Muscle layer of colon (tissue), 2 donors: Measurements from ENCODE around the gene SLC25A29.
A peak's percentile ranks its signal among the peaks of the same experiment; 100 is the strongest.
"Not testable (repeated sequence)": the region's sequence is repeated elsewhere in the genome, so short reads cannot be mapped to it uniquely, and the experiment has no call there.

Experiments
- H3K27ac ChIP-seq: one replicate; pipeline ENCODE4 v1.7.0; 2013; ENCODE audit warnings: low read depth, mild to moderate bottlenecking, low read length, moderate library complexity
- H3K27me3 ChIP-seq, 2 donors: one replicate each; pipeline ENCODE4 v1.7.0; 2013; ENCODE audit warnings: low read length in 2 of 2, mild to moderate bottlenecking in 2 of 2; ENCODE audit not compliant: insufficient read depth in 2 of 2, control insufficient read depth in 1 of 2
- H3K36me3 ChIP-seq: one replicate; pipeline ENCODE4 v1.7.0; 2013; ENCODE audit warnings: mild to moderate bottlenecking, low read length; ENCODE audit not compliant: insufficient read depth
- H3K4me1 ChIP-seq: one replicate; pipeline ENCODE4 v1.7.0; 2013; ENCODE audit warnings: mild to moderate bottlenecking, low read length; ENCODE audit not compliant: insufficient read depth
- H3K4me3 ChIP-seq, 2 donors: one replicate each; pipeline ENCODE4 v1.7.0; 2013; ENCODE audit warnings: low read length in 2 of 2, low read depth in 1 of 2, mild to moderate bottlenecking in 1 of 2, moderate library complexity in 1 of 2
- H3K9ac ChIP-seq: one replicate; pipeline ENCODE4 v1.7.0; 2013; ENCODE audit warnings: low read length
- H3K9me3 ChIP-seq: one replicate; pipeline ENCODE4 v1.7.0; 2013; ENCODE audit warnings: mild to moderate bottlenecking, low read length
- donor health status: abdominal sarcoma.
- donor health status: Adenocarcinoma of cecum.

The SLC25A29 gene

DNA sequence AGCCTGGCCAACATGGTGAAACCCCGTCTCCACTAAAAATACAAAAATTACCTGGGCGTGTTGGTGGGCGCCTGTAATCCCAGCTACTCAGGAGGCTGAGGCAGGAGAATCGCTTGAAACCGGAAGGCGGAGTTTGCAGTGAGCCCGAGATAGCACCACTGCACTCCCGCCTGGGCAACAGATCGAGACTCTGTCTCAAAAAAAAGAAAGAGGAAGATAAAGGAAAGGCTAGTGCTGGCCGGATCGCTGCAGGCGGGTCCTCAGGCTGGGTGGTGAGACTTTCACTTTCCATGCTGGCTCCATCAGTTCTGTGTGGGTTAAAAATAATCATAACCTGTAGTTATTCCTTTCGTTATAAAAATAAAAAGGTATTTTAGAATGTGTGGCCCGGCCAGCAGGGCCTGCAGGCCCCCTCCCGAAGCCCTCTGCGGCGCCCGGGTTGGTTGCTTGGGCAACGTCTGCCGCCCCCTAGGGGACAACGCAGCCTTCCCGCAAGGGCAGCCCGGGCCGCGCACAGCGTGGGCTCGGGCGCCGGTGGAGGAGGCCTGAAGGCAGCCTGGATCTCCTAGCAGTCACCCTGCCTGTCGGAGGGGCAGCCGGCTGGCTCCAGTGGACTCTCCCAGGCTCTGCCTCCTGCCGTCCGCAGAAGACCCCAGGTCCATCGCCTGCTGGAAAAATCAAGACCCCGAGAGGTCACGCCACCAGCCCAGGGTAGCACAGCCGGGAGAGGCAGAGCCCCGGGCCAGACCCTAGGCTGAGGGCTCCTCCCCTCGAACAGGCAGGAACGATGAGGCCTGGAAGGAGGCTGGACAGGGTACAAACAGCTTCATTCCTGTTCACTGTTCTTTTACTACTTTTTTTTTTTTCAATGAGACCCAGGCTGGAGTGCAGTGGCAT is 11.9 kb upstream of the SLC25A29 start:
- Histone ChIP-seq H3K27me3 (no peaks in the 10 kb centered on the region), H3K4me3 (peak overlapping the region; percentile 25 to 52), H3K27ac (no peak overlapping the region), H3K9me3 (no peaks in the 10 kb centered on the region), H3K4me1 (peaks cover 9% of the 10 kb centered on the region), H3K36me3 (no peaks in the 10 kb centered on the region), H3K9ac (peak overlapping the region; percentile 44)

DNA sequence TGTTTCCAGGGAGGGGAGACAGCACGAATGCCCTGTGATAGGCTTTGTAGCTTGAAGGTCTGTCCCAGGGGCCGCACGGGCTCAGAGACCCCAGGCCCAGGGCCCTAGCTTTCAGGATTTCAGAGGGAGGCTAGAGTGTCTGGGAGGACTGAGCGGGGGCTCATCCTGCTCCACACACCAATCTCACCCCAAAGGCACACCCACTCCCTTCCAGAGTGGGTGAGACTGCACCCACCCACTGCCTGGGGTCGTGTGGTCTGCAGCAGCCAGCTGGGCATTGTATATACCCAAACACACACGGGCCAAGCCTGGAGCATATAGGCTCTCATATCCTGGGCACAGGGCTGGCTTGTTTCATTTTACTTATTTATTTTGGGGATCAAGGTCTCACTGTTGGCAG is 11.1 kb upstream of the SLC25A29 start:
- Histone ChIP-seq H3K27me3 (no peaks in the 10 kb centered on the region), H3K27ac (no peak overlapping the region), H3K4me3 (peak overlapping the region in 1 of 2 donors; percentile 52), H3K36me3 (no peaks in the 10 kb centered on the region), H3K4me1 (peaks cover 9% of the 10 kb centered on the region), H3K9me3 (no peaks in the 10 kb centered on the region), H3K9ac (peak overlapping the region; percentile 44)

DNA sequence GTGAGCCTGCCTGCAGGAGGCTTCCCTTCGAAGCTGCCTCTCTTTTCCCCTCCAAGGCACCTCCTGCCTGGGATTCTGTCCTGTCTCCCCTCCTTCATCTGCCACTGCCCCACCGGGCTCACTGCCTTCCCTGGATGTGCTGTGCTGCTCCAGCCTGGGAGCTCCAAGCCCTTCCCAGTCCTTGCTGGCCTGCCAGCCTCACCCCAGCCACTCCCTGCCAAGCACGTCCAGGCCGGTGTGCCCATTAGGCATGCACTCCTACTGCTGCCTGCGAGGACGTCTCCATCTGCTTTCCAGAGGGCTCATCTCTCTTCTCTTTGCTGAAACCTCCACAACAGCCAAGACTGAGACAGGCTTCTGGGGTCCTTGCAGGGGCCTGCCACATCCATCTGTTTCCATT is 8.5 kb upstream of the SLC25A29 start:
- Histone ChIP-seq H3K9ac (no peak overlapping the region), H3K4me1 (peaks cover 9% of the 10 kb centered on the region)

DNA sequence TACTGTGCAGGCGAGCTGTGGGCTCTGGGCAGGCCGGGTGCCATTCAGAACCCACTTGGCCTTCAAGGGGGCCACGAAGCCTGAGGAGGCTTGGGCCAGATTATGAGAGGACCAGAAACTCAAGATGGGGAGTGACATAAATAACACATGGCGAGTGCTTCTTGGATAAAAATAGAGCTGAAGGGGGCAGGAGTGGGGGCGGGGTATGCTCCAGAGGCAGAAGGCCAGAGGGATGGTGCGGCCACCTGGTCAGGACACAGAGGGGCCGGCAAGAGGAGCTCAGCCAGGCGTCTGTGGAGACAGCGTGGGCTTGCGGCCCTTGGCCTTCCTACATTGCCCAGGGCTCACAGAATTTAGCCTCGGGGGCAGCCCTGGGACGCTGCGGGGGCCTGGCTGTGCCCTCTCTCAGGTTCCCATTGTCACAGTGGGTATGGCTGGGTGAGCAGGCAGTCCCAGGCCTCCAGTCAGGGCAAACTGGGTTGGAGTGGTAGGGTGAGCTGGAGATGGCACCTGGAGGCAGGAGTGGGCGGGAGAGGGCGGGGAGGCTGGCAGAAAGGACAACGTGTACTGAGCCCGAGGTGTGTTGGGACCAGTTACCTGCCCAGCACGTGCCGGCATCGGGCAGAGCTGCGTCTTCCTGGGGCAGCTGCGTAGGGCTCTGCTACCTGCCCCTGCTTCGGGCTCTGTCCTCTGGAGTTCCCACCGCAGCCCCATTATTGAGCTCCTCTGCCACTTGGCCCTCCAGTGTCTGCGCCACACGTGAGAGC is 7.4 kb upstream of the SLC25A29 start:
- peaks cover 9% of the 10 kb centered on the region for H3K4me1 ChIP-seq
- no peak overlapping the region for H3K9ac ChIP-seq
- H3K27ac ChIP-seq = no peak overlapping the region
- no peaks in the 10 kb centered on the region for H3K9me3 ChIP-seq
- H3K4me3 ChIP-seq = no peak overlapping the region
- no peaks in the 10 kb centered on the region for H3K27me3 ChIP-seq
- H3K36me3 ChIP-seq = no peaks in the 10 kb centered on the region

More for the DNA sequence above, 8.5 kb upstream of the SLC25A29 start:
- H3K27me3 ChIP-seq = no peaks in the 10 kb centered on the region
- no peaks in the 10 kb centered on the region for H3K36me3 ChIP-seq
- H3K9me3 ChIP-seq = no peaks in the 10 kb centered on the region
- no peak overlapping the region for H3K4me3 ChIP-seq
- no peak overlapping the region for H3K27ac ChIP-seq

DNA sequence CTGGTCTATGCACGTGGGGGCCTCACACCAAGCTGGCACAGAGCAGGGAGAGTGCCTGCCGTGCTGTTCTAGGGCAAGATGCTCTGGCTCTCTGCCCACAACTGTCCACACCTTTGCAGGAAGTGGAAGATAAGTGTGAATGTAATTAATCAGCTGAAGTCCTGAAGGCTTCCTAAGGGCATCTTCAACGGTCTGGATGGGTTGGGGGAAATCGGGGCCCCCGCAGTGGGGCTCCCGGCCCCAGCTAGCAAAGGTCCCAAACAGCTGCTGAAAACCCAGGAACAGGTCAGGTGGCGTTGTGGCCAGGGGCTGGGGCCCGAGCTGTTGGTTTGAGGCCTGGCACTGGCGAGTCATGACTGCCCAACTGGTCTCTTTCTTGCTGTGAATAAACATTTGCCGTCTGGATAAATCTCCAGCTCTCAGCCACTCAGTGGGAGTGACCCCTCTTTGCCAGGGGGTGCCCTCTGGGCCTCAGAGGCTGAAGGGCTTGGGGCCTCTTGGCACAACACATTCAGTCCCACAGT is 6.7 kb upstream of the SLC25A29 start:
- no peak overlapping the region for H3K27ac ChIP-seq
- no peaks in the 10 kb centered on the region for H3K9me3 ChIP-seq
- H3K9ac ChIP-seq = no peak overlapping the region
- H3K36me3 ChIP-seq = no peaks in the 10 kb centered on the region
- H3K4me1 ChIP-seq = peaks cover 5% of the 10 kb centered on the region
- no peaks in the 10 kb centered on the region for H3K27me3 ChIP-seq
- no peak overlapping the region for H3K4me3 ChIP-seq

DNA sequence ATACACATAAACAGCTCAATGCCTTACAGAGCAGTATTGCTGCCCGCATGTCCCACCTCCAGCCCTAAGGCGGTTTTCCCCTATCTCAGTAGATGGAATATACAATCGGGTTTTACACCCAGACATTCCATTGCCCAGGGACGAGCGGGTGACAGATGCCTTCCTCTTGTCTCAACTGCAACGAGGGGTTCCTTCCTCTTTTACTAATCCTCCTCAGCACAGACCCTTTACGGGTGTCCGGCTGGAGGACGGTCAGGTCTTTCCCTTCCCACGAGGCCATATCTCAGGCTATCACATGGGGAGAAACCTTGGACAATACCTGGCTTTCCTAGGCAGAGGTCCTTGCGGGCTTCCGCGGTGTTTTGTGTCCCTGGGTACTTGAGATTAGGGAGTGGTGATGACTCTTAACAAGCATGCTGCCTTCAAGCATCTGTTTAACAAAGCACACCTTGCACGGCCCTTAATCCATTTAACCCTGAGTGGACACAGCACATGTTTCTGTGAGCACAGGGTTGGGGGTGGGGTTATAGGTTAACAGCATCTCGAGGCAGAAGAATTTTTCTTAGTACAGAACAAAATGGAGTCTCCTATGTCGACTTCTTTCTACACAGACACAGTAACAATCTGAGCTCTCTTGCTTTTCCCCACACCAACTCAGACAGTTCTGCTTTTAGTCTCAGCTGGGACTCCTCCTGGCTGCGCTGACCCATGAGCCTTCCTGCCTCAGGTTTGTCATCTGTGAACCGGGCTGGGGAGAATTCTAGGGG is 6.0 kb upstream of the SLC25A29 start:
- H3K4me3 ChIP-seq, H3K9ac ChIP-seq, H3K9me3 ChIP-seq, H3K4me1 ChIP-seq, H3K36me3 ChIP-seq, H3K27me3 ChIP-seq, H3K27ac ChIP-seq: not testable (repeated sequence)

DNA sequence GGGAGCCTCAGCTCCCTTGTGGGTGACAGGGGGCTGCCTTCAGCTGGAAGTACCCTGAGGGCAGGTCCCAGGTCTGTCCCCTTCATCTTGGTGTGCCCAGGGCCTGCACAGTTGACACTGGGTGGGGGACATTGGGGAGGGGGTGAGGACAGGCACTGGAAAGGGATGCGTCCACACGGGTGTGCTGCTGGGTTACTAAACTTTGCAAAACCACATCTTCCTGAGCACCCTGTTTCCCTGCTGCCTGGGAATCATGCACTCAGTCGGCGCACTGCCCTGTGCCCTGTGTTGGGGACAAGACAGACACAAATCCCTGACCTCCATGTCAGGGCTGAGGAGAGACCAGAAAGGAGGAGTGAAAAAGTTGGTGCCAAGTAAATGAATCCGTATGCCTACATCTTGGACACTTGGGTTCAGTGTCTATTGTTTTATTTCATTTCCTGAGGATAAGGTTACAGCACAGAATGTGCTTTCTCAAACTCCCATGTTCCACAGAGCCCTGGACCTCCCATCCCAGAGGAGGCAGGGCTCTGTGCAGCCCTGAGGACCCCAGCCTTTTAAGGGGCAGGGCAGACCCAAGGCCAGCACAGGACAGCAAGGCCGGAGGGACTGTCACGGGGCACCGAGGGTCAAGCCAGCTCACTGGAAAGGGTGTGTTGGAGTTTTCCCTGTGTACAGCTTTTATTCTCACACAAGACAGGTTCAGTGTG is 2.9 kb upstream of the SLC25A29 start:
- H3K27me3 ChIP-seq = no peaks in the 10 kb centered on the region
- no peak overlapping the region for H3K9ac ChIP-seq
- H3K27ac ChIP-seq = no peak overlapping the region
- no peaks in the 10 kb centered on the region for H3K36me3 ChIP-seq
- peaks cover 12% of the 10 kb centered on the region for H3K4me1 ChIP-seq
- H3K4me3 ChIP-seq = no peak overlapping the region
- H3K9me3 ChIP-seq = no peaks in the 10 kb centered on the region

DNA sequence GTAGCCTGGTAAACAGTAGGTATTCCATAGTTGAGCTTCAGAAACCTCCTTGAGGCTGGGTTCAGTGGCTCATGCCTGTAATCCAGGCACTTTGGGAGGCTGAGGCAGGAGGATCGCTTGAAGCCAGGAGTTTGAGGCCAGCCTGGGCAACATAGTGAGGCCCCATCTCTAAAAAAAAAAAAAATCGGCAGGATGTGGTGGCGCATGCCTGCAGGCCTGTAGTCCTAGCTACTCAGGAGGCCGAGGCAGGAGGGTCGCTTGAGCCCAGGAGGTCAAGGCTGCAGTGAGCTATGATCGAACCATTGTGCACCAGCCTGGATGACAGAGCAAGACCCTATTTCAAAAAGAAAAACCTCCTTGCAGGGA is 2.2 kb upstream of the SLC25A29 start:
- not testable (repeated sequence) for H3K27ac ChIP-seq, H3K9me3 ChIP-seq, H3K9ac ChIP-seq, H3K27me3 ChIP-seq, H3K36me3 ChIP-seq, H3K4me3 ChIP-seq
- H3K4me1 ChIP-seq = peaks cover 12% of the 10 kb centered on the region

DNA sequence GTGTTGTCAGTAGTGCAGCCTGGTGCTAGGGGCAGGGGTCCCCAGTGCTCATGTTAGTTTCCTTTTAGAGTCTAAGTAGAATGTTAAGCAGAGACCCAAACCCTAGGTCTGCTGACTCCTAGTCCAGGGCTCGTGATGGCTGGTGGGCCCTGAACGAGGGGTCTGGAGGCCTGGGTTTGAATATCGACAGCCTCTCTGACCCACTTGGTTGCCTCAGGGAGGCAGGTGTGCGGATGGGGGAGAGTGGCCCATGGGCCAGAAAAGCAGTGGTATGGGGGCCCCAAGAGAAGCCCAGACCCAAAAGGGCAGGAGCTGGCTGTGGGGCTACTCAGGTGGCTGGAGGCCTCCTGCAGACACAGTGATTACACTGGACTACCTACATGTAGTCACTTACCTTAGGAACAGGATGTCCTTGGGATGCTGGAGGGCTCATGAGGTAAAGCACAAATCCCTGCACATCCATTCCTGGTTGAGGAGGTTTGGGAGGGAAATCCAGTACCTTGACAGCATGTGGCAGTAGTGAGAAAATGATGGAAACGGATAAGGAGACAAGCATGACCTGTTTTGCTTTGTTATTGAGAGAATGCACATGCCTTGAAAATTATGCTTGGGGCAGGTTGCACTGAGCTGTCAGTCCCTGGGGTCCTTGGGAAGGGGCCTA is 1.7 kb upstream of the SLC25A29 start:
- H3K9me3 ChIP-seq = no peaks in the 10 kb centered on the region
- no peaks in the 10 kb centered on the region for H3K36me3 ChIP-seq
- peaks cover 12% of the 10 kb centered on the region for H3K4me1 ChIP-seq
- no peak overlapping the region for H3K27ac ChIP-seq
- peak overlapping the region; percentile 39 for H3K9ac ChIP-seq
- H3K4me3 ChIP-seq = peak overlapping the region in 1 of 2 donors; percentile 77
- H3K27me3 ChIP-seq = no peaks in the 10 kb centered on the region

DNA sequence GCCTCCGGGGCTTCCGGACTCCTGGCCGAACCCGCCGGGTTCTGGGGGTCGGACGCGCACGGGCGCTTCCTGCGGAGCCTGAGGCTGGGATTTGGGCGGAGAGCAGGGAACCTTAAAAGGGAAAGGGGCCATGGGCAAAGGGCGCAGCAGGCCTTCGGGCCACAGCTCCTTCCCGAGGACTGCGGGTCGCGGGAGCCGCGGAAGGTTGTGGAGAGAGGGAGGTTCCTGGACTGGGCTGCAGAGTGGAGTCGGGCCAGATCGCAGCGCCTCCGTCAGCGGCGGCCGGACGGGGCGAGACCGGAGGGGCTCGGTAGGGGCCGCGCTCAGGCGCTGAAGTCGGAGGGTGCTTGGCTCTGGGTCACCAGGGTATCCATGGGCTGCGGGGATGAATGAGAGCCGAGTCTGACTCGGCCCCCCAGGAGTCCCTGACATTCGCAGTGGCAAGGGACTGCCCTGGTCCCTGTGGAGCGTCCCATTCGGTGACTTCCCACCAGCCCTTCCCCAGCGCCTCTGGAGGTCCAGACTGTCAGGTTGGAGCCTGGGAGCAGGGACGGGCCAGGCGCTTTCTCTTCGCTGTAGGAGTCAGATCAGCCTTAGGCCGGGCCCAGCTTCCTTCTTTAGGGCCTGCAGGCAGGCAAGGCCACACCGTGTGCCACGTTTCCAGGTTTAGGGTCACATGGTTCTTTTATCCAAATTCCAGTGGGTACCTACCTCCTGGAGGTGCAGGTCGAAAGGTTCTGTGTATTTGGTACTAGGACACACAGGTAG is 938 bp upstream of the SLC25A29 start:
- Histone ChIP-seq H3K9ac (peak overlapping the region; percentile 39), H3K27ac (peak overlapping the region; percentile 6), H3K4me1 (peaks cover 12% of the 10 kb centered on the region), H3K36me3 (no peaks in the 10 kb centered on the region), H3K27me3 (no peaks in the 10 kb centered on the region), H3K9me3 (no peaks in the 10 kb centered on the region), H3K4me3 (peak overlapping the region; percentile 67 to 77)
